Esophagus squamous epithelium (tissue), 5 donors: ENCODE data around the gene ZFR2. TPM values are rescaled to one million over a fixed set of nuclear protein-coding genes. Genes with fewer than 3 reads are reported as not detected.
A peak's percentile ranks its signal among the peaks of the same experiment; 100 is the strongest.

ENCODE experiments used
- DNase-seq: peaks from one replicate; lab custom pipeline; 2025; lab: John Stamatoyannopoulos, UW
- H3K27ac ChIP-seq, 4 donors: fragments of 200-600 bp; sonication (generic); one replicate each; pipeline ENCODE4 v1.5.1; 2016 to 2019; ENCODE audit warnings: mild to moderate bottlenecking in 1 of 4
- H3K27me3 ChIP-seq, 4 donors: fragments of 200-600 bp; sonication (generic); 1 replicate in 3 of 4; 2 replicates in 1 of 4; pipeline versions ENCODE4 v1.5.1 to v1.6.0; 2017 to 2021; ENCODE audit warnings: antibody characterized with exemption in 1 of 4
- H3K36me3 ChIP-seq, 3 donors: fragments of 200-600 bp; sonication (generic); one replicate each; pipeline ENCODE4 v1.5.1; 2016 to 2019
- H3K4me1 ChIP-seq, 3 donors: fragments of 200-600 bp; sonication (generic); one replicate each; pipeline ENCODE4 v1.5.1; 2017 to 2019
- H3K4me3 ChIP-seq, 4 donors: fragments of 200-600 bp; sonication (generic); 1 replicate in 3 of 4; 2 replicates in 1 of 4; pipeline ENCODE4 v1.5.1; 2016 to 2019; ENCODE audit warnings: mild to moderate bottlenecking in 2 of 4, moderate library complexity in 1 of 4
- H3K9me3 ChIP-seq, 3 donors: fragments of 200-600 bp; sonication (generic); one replicate each; pipeline ENCODE4 v1.5.1; 2016 to 2019
- CTCF ChIP-seq, 6 experiments: fragments of 450-650 bp in 4 of 6; fragments of 200-600 bp in 2 of 6; sonication (generic) in 2 of 6; IDR thresholded peaks; one replicate each; pipeline ENCODE4 v1.5.1; 2016 to 2019; ENCODE audit warnings: antibody characterized with exemption in 6 of 6, mild to moderate bottlenecking in 4 of 6, moderate library complexity in 4 of 6
- POLR2A ChIP-seq, 4 donors: fragments of 450-650 bp; IDR thresholded peaks; one replicate each; pipeline ENCODE4 v1.6.1; 2017; ENCODE audit warnings: antibody characterized with exemption in 4 of 4, mild to moderate bottlenecking in 4 of 4, moderate library complexity in 3 of 4
- WGBS, 2 donors: methylation state at CpG; one replicate each; pipeline ENCODE4 v1.1.5; 2018; 5-methylcytosine and 5-hydroxymethylcytosine counted together
- intact Hi-C: fragments of 100-400 bp; cut with DNase I; formaldehyde crosslinking; loops from one replicate; pipeline ENCODE4 v1.15.0; 2022
- total RNA-seq, 4 donors: library from RNA; depleted of rRNA; stranded (reverse); fragments of >200 nt; gene quantifications; one replicate each; pipeline ENCODE4 v1.1.0, GENCODE V29; 2016
- donor health status: DM: yes; HTN: yes; CAD: no.

The ZFR2 gene
- total RNA-seq, 4 donors from 2014 or later: not detected

GRCh38 chr19:3852177-3852511, 16.7 kb downstream of the ZFR2 start:
- no peaks in the 10 kb centered on the region for H3K4me1 ChIP-seq
- intact Hi-C loops: no loop called here
- no CpG with 5 or more reads among the region's 1 CpG for WGBS, 2 donors
- DNase-seq: no peak
- H3K9me3 ChIP-seq: peaks cover 0 to 19% (median 17%) of the 10 kb centered on the region in 3 donors
- H3K27ac ChIP-seq: no peak overlapping the region
- H3K36me3 ChIP-seq: no peaks in the 10 kb centered on the region
- H3K27me3 ChIP-seq: no peaks in the 10 kb centered on the region
- TF ChIP-seq POLR2A (IDR thresholded peaks at IDR 0.05) (no peak), CTCF (IDR thresholded peaks at IDR 0.05) (no peak)
- no peak overlapping the region for H3K4me3 ChIP-seq

- DNase-seq: no peak
- no peaks in the 10 kb centered on the region for H3K4me1 ChIP-seq
- WGBS, 2 donors: 86 to 87% methylated on average over 6 to 9 of the region's 11 CpGs
- TF ChIP-seq POLR2A (IDR thresholded peaks at IDR 0.05) (no peak), CTCF (IDR thresholded peaks at IDR 0.05) (no peak)
- no peak overlapping the region for H3K4me3 ChIP-seq
- no peak overlapping the region for H3K27ac ChIP-seq
- no peaks in the 10 kb centered on the region for H3K36me3 ChIP-seq
- peaks cover 0 to 19% (median 17%) of the 10 kb centered on the region in 3 donors for H3K9me3 ChIP-seq
- intact Hi-C loops: no loop called here
- H3K27me3 ChIP-seq: peaks cover 0 to 5% (median 0%) of the 10 kb centered on the region in 4 donors
These were observed 17.3 kb downstream of the ZFR2 start for GRCh38 chr19:3851254-3852176.

GRCh38 chr19:3850320-3850972, 18.4 kb downstream of the ZFR2 start:
- Histone ChIP-seq H3K36me3 (no peaks in the 10 kb centered on the region), H3K9me3 (peaks cover 0 to 19% (median 17%) of the 10 kb centered on the region in 3 donors), H3K27me3 (peaks cover 0 to 5% (median 0%) of the 10 kb centered on the region in 4 donors), H3K4me1 (no peaks in the 10 kb centered on the region), H3K27ac (no peak overlapping the region), H3K4me3 (no peak overlapping the region)
- no peak for TF ChIP-seq POLR2A (IDR thresholded peaks at IDR 0.05)
- TF ChIP-seq CTCF (IDR thresholded peaks at IDR 0.05): no peak
- intact Hi-C loops: no loop called here
- 72 to 86% methylated on average over 4 to 6 of the region's 6 CpGs for WGBS, 2 donors
- no peak for DNase-seq

- H3K27me3 ChIP-seq: peaks cover 0 to 5% (median 0%) of the 10 kb centered on the region in 4 donors
- TF ChIP-seq POLR2A (IDR thresholded peaks at IDR 0.05) (no peak), CTCF (IDR thresholded peaks at IDR 0.05) (no peak)
- H3K4me3 ChIP-seq: no peak overlapping the region
- no peak for DNase-seq
- intact Hi-C loops: no loop called here
- WGBS, 2 donors: 66 to 80% methylated on average over 7 to 8 of the region's 12 CpGs
- no peak overlapping the region for H3K27ac ChIP-seq
- H3K9me3 ChIP-seq: peaks cover 0 to 19% (median 17%) of the 10 kb centered on the region in 3 donors
- no peaks in the 10 kb centered on the region for H3K36me3 ChIP-seq
- no peaks in the 10 kb centered on the region for H3K4me1 ChIP-seq
These were observed 19.1 kb downstream of the ZFR2 start for GRCh38 chr19:3849787-3850186.

GRCh38 chr19:3849092-3849491, 19.7 kb downstream of the ZFR2 start:
- no peaks in the 10 kb centered on the region for H3K4me1 ChIP-seq
- WGBS, 2 donors: 40 to 60% methylated on average over 2 to 4 of the region's 5 CpGs
- no peaks in the 10 kb centered on the region for H3K36me3 ChIP-seq
- H3K9me3 ChIP-seq: peaks cover 0 to 19% (median 17%) of the 10 kb centered on the region in 3 donors
- intact Hi-C loops: no loop called here
- H3K27ac ChIP-seq: no peak overlapping the region
- no peak overlapping the region for H3K4me3 ChIP-seq
- TF ChIP-seq CTCF (IDR thresholded peaks at IDR 0.05) (peak in 4 of 6 experiments; percentile 14 to 66 (median 29)), POLR2A (IDR thresholded peaks at IDR 0.05) (no peak)
- DNase-seq: no peak
- H3K27me3 ChIP-seq: peaks cover 0 to 5% (median 0%) of the 10 kb centered on the region in 4 donors
